Uterus (tissue), 4 donors: Measurements from ENCODE around the gene TEX19. TPM values are rescaled to one million over a fixed set of nuclear protein-coding genes. Genes with fewer than 3 reads are reported as not detected.
A peak's percentile ranks its signal among the peaks of the same experiment; 100 is the strongest.

Experiments used
- DNase-seq, 2 donors: peaks; one replicate each; pipeline ENCODE4 v3.0.0-alpha.2; 2019 to 2020
- H3K27ac ChIP-seq, 2 donors: fragments of 200-600 bp; sonication (generic); 1 replicate in 1 of 2; 2 replicates in 1 of 2; pipeline ENCODE4 v1.5.1; 2016 to 2018
- H3K27me3 ChIP-seq, 2 donors: fragments of 200-600 bp; sonication (generic); one replicate each; pipeline ENCODE4 v1.5.1; 2018 to 2019; ENCODE audit warnings: control low read depth in 1 of 2
- H3K36me3 ChIP-seq, 2 donors: fragments of 200-600 bp; sonication (generic); one replicate each; pipeline ENCODE4 v1.5.1; 2019; ENCODE audit warnings: control low read depth in 1 of 2
- H3K4me1 ChIP-seq, 2 donors: fragments of 200-600 bp; sonication (generic); one replicate each; pipeline ENCODE4 v1.5.1; 2018 to 2019; ENCODE audit warnings: control low read depth in 1 of 2
- H3K4me3 ChIP-seq, 2 donors: fragments of 200-600 bp; sonication (generic); 1 replicate in 1 of 2; 2 replicates in 1 of 2; pipeline ENCODE4 v1.5.1; 2018 to 2019; ENCODE audit warnings: mild to moderate bottlenecking in 1 of 2
- H3K9me3 ChIP-seq, 2 donors: fragments of 200-600 bp; sonication (generic); one replicate each; pipeline ENCODE4 v1.5.1; 2019; ENCODE audit warnings: control low read depth in 1 of 2
- CTCF ChIP-seq, 4 experiments: fragments of 200-600 bp in 2 of 4; fragments of 450-650 bp in 2 of 4; sonication (generic) in 2 of 4; IDR thresholded peaks; one replicate each; pipeline ENCODE4 v1.5.1; 2016 to 2019; ENCODE audit warnings: antibody characterized with exemption in 4 of 4, mild to moderate bottlenecking in 2 of 4, moderate library complexity in 1 of 4
- POLR2A ChIP-seq, 2 donors: fragments of 450-650 bp; IDR thresholded peaks; one replicate each; pipeline ENCODE4 v1.6.1; 2016; ENCODE audit warnings: antibody characterized with exemption in 2 of 2, mild to moderate bottlenecking in 1 of 2, moderate library complexity in 1 of 2
- intact Hi-C: fragments of 100-400 bp; cut with DNase I; formaldehyde crosslinking; loops from one replicate; pipeline ENCODE4 v1.15.1; 2023; ENCODE audit warnings: low total_unique reads
- total RNA-seq, 4 donors: library from RNA; depleted of rRNA in 3 of 4; stranded (reverse); fragments of >200 nt in 3 of 4; gene quantifications; one replicate each; pipeline versions ENCODE4 v1.1.0 to v1.2.4, GENCODE V29; 2014 to 2023
- donor health status: DM: yes; HTN: yes; CAD: no.

TEX19 gene
- total RNA-seq, 4 donors from 2014 or later: not detected

- no peaks in the 10 kb centered on the region for H3K9me3 ChIP-seq
- intact Hi-C loops: no loop called here
- no peak overlapping the region for H3K4me3 ChIP-seq
- H3K27me3 ChIP-seq: no peaks in the 10 kb centered on the region
- peak overlapping the region; percentile 51 to 63 for H3K27ac ChIP-seq
- TF ChIP-seq CTCF (IDR thresholded peaks at IDR 0.05) (no peak), POLR2A (IDR thresholded peaks at IDR 0.05) (no peak)
- no peak for DNase-seq
- no peaks in the 10 kb centered on the region for H3K4me1 ChIP-seq
- no peaks in the 10 kb centered on the region for H3K36me3 ChIP-seq
Observed at GRCh38 chr17:82348866-82349265, 10.2 kb upstream of the TEX19 start.

- Histone ChIP-seq H3K4me3 (no peak overlapping the region), H3K4me1 (no peaks in the 10 kb centered on the region), H3K36me3 (no peaks in the 10 kb centered on the region), H3K9me3 (no peaks in the 10 kb centered on the region), H3K27me3 (no peaks in the 10 kb centered on the region), H3K27ac (peak overlapping the region; percentile 51 to 63)
- peak; percentile 64 to 72 for DNase-seq
- TF ChIP-seq CTCF (IDR thresholded peaks at IDR 0.05) (no peak), POLR2A (IDR thresholded peaks at IDR 0.05) (no peak)
- intact Hi-C loops: no loop called here
Observed at GRCh38 chr17:82349287-82349701, 9.8 kb upstream of the TEX19 start.

- H3K9me3 ChIP-seq: no peaks in the 10 kb centered on the region
- no peak overlapping the region for H3K4me3 ChIP-seq
- TF ChIP-seq CTCF (IDR thresholded peaks at IDR 0.05) (no peak), POLR2A (IDR thresholded peaks at IDR 0.05) (no peak)
- no peak for DNase-seq
- H3K36me3 ChIP-seq: no peaks in the 10 kb centered on the region
- H3K4me1 ChIP-seq: no peaks in the 10 kb centered on the region
- intact Hi-C loops: loop anchor here (10.0 kb wide), 1 partner anchor 424 kb away; no protein-coding TSS in a partner anchor
- peak overlapping the region; percentile 51 to 63 for H3K27ac ChIP-seq
- H3K27me3 ChIP-seq: no peaks in the 10 kb centered on the region
Observed at GRCh38 chr17:82350182-82351030, 8.6 kb upstream of the TEX19 start.

GRCh38 chr17:82351254-82351712, 7.8 kb upstream of the TEX19 start:
- H3K27ac ChIP-seq: no peak overlapping the region
- H3K27me3 ChIP-seq: no peaks in the 10 kb centered on the region
- no peak overlapping the region for H3K4me3 ChIP-seq
- H3K4me1 ChIP-seq: no peaks in the 10 kb centered on the region
- intact Hi-C loops: loop anchor here (10.0 kb wide), 1 partner anchor 424 kb away; no protein-coding TSS in a partner anchor
- H3K9me3 ChIP-seq: no peaks in the 10 kb centered on the region
- TF ChIP-seq POLR2A (IDR thresholded peaks at IDR 0.05) (no peak), CTCF (IDR thresholded peaks at IDR 0.05) (no peak)
- DNase-seq: no peak
- H3K36me3 ChIP-seq: no peaks in the 10 kb centered on the region
